Measurements from ENCODE around the gene CYP11A1. TPM values are rescaled to one million over a fixed set of nuclear protein-coding genes. Genes with fewer than 3 reads are reported as not detected.

CYP11A1 gene
- total and polyA plus RNA-seq, 10 of the 15 experiments (the other 5 are each of a cell fraction or from before 2014, with no cell fraction given) = 0.11 to 1.2 (median 0.23) TPM; not detected in 5

DNA sequence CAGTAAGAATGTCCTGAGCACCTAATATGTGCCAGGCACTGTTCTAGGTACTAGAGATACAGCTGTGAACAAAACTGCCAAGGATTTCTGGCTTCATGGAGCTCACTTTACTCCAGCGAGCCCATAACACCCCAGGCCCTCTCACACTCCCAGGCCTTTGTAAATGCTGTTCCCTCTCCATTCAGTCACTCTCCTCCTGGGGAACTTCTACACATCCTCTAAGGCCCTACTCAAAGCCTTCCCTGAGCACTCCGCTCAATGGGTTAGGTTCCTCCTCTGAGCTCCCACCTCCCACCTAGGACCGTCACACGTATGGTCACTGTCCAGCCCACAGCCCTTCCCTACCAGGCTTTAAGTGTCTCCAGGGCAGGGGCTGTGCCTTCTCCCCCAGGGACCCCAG is 39.1 kb upstream of the CYP11A1 start (continued):
- TF ChIP-seq WRNIP1 (IDR thresholded peaks at IDR 0.05; ENCODE audit: borderline replicate concordance, low read depth, low read length) (no peak), SP1 (IDR thresholded peaks at IDR 0.05; ENCODE audit: low read depth, low read length) (no peak), TBL1XR1 (IDR thresholded peaks at IDR 0.05; ENCODE audit: low read depth, low read length) (no peak), POLR2AphosphoS5 (IDR thresholded peaks at IDR 0.05; ENCODE audit: low read length) (no peak)
- TF ChIP-seq, protein P1, sequence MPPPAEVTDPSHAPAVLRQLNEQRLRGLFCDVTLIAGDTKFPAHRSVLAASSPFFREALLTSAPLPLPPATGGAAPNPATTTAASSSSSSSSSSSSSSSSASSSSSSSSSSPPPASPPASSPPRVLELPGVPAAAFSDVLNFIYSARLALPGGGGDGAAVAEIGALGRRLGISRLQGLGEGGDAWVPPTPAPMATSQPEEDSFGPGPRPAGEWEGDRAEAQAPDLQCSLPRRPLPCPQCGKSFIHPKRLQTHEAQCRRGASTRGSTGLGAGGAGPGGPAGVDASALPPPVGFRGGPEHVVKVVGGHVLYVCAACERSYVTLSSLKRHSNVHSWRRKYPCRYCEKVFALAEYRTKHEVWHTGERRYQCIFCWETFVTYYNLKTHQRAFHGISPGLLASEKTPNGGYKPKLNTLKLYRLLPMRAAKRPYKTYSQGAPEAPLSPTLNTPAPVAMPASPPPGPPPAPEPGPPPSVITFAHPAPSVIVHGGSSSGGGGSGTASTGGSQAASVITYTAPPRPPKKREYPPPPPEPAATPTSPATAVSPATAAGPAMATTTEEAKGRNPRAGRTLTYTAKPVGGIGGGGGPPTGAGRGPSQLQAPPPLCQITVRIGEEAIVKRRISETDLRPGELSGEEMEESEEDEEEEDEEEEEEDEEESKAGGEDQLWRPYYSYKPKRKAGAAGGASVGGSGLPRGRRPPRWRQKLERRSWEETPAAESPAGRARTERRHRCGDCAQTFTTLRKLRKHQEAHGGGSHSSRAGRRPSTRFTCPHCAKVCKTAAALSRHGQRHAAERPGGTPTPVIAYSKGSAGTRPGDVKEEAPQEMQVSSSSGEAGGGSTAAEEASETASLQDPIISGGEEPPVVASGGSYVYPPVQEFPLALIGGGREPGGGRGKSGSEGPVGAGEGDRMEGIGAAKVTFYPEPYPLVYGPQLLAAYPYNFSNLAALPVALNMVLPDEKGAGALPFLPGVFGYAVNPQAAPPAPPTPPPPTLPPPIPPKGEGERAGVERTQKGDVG (CRISPR knock-in tag; IDR thresholded peaks at IDR 0.05) = no peak

DNA sequence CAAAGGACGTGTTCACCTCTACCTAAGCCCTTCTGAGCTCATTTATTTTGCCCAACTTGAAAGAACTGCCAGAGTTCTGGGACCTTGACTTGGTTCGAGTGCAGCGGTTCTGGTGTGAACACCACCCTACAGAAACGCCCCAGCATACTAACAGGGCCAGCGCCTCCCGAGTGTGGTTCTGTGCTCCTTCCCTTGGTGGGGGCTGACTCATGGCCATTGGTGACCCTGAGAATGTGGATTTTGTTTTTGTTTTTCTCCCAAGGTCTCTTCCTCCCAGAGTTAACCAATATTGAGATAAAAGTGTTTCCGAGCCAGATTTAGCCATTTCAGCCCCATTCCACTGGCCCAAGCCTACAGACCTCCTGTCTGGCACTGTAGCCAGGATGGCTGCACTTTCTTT is 38.4 kb upstream of the CYP11A1 start:
- no peak overlapping the region for H3K27ac ChIP-seq (ENCODE audit: control insufficient read depth, insufficient read depth)
- DNase-seq (ENCODE audit: low read depth, low spot score) = no peak
- H3K79me2 ChIP-seq (ENCODE audit: control insufficient read depth, insufficient read depth, low read length) = peaks cover 16% of the 10 kb centered on the region
- no peaks in the 10 kb centered on the region for H4K20me1 ChIP-seq (ENCODE audit: control insufficient read depth, insufficient read depth)
- no peak for FAIRE-seq
- no peaks in the 10 kb centered on the region for H3K9me3 ChIP-seq (replicated peaks; ENCODE audit: control insufficient read depth, insufficient read depth, low read length)
- H2AFZ ChIP-seq (ENCODE audit: control insufficient read depth, low read depth, low read length) = no peak overlapping the region
- ChIA-PET SMC1A (ENCODE audit: uncharacterized antibody, unreplicated experiment) (interaction anchor here (1.2 to 10.9 kb wide), 5 partner anchors 11 to 30 kb away, joined by 3 to 182 read pairs (median 48); partner anchors contain the start of gene SEMA7A), RAD21 (ENCODE audit: unreplicated experiment) (interaction anchor here (1.0 to 20.3 kb wide), 5 partner anchors 9 to 82 kb away, joined by 3 to 496 read pairs (median 8); partner anchors contain the start of gene SEMA7A), CTCF (interaction anchor here (0.8 to 15.7 kb wide), 7 partner anchors 9 to 56 kb away, joined by 3 to 226 read pairs (median 4); no protein-coding TSS in a partner anchor), POLR2A (interaction anchor here (1.1 to 15.4 kb wide), 4 partner anchors 13 to 372 kb away, joined by 3 to 325 read pairs (median 154); partner anchors contain the start of gene SEMA7A)
- H3K36me3 ChIP-seq (ENCODE audit: control insufficient read depth in 2 of 2, insufficient read depth in 2 of 2, low read length in 1 of 2) = peaks cover 5 to 13% of the 10 kb centered on the region in 2 experiments
- no peak overlapping the region for H3K4me3 ChIP-seq
- no TSS peak for BruUV-seq (replicated peaks)
- H3K9ac ChIP-seq (ENCODE audit: control insufficient read depth, insufficient read depth, low read length) = no peak overlapping the region
- H3K4me1 ChIP-seq (ENCODE audit: control insufficient read depth, insufficient read depth, low read length) = peaks cover 54% of the 10 kb centered on the region
- in situ Hi-C loops (cut with MboI) (no loop called here), intact Hi-C loops (cut with micrococcal nuclease; ENCODE audit: unreplicated experiment) (loop anchor here (2.0 kb wide), 1 partner anchor 23 kb away; no protein-coding TSS in a partner anchor)
- TF ChIP-seq RFX5 (IDR thresholded peaks at IDR 0.05; ENCODE audit: low read depth, low read length) (no peak), BMI1 (IDR thresholded peaks at IDR 0.05; ENCODE audit: borderline replicate concordance) (no peak), EED (IDR thresholded peaks at IDR 0.05; ENCODE audit: low read depth) (no peak), ETV6 (conservative IDR thresholded peaks at IDR 0.05 in 1 of 2, IDR thresholded peaks at IDR 0.05 in 1 of 2; ENCODE audit: borderline replicate concordance in 1 of 2, low read depth in 1 of 2) (no peak), SP1 (IDR thresholded peaks at IDR 0.05; ENCODE audit: low read depth, low read length) (no peak), NFYB (IDR thresholded peaks at IDR 0.05; ENCODE audit: insufficient read depth, low read depth, low read length) (no peak)
- TF ChIP-seq, protein P2, sequence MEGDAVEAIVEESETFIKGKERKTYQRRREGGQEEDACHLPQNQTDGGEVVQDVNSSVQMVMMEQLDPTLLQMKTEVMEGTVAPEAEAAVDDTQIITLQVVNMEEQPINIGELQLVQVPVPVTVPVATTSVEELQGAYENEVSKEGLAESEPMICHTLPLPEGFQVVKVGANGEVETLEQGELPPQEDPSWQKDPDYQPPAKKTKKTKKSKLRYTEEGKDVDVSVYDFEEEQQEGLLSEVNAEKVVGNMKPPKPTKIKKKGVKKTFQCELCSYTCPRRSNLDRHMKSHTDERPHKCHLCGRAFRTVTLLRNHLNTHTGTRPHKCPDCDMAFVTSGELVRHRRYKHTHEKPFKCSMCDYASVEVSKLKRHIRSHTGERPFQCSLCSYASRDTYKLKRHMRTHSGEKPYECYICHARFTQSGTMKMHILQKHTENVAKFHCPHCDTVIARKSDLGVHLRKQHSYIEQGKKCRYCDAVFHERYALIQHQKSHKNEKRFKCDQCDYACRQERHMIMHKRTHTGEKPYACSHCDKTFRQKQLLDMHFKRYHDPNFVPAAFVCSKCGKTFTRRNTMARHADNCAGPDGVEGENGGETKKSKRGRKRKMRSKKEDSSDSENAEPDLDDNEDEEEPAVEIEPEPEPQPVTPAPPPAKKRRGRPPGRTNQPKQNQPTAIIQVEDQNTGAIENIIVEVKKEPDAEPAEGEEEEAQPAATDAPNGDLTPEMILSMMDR (IDR thresholded peaks at IDR 0.05 in 2 of 3, conservative IDR thresholded peaks at IDR 0.05 in 1 of 3; ENCODE audit: control insufficient read depth in 2 of 3, extremely low read depth in 1 of 3, insufficient read depth in 1 of 3, low read depth in 3 of 3, low read length in 3 of 3) = no peak
- no peaks in the 10 kb centered on the region for H3K27me3 ChIP-seq (replicated peaks in 1 of 2; ENCODE audit: control insufficient read depth in 2 of 2, insufficient read depth in 2 of 2, low read length in 1 of 2)
- ATAC-seq = no peak
- WGBS (ENCODE audit: insufficient coverage, insufficient replicate concordance, low lambda C conversion rate, missing lambda C conversion rate) = 96% methylated on average over 7 of the region's 7 CpGs
- H3K4me2 ChIP-seq (ENCODE audit: control insufficient read depth, insufficient read depth) = no peak overlapping the region
